NCI-H2107 (cell line): ENCODE data around the gene CSAG3.
"Not testable (repeated sequence)": the region's sequence is repeated elsewhere in the genome, so short reads cannot be mapped to it uniquely, and the experiment has no call there.

Experiments
- DNase-seq: peaks from one replicate; lab custom pipeline; 2025; lab: John Stamatoyannopoulos, UW

CSAG3 gene

GRCh38 chrX:152758918-152759317 lies at the start of gene CSAG3:
Gene CSAG3 (plus strand): TSS chrX:152759218.
- not testable (repeated sequence) for DNase-seq

GRCh38 chrX:152713195-152713594 lies 45.8 kb upstream of the CSAG3 start:
- DNase-seq: not testable (repeated sequence)

GRCh38 chrX:152713815-152714787 lies 44.9 kb upstream of the CSAG3 start, which contains the start of gene MAGEA2B:
Gene MAGEA2B (plus strand): TSS chrX:152714628. CDS start chrX:152717107, 2,479 bp downstream.
- not testable (repeated sequence) for DNase-seq

- no peak for DNase-seq
Measured at GRCh38 chrX:152725409-152725808, 33.6 kb upstream of the CSAG3 start.

GRCh38 chrX:152733261-152733975 lies 25.6 kb upstream of the CSAG3 start, which contains the start of the genes CSAG1 and MAGEA12:
Gene CSAG1 (minus strand): TSS chrX:152733721. CDS start chrX:152732460, 1,261 bp downstream.
Gene MAGEA12 (plus strand): TSS chrX:152733757. CDS start chrX:152736162, 2,405 bp downstream.
- DNase-seq: no peak

GRCh38 chrX:152734143-152734858 lies 24.7 kb upstream of the CSAG3 start:
- DNase-seq: not testable (repeated sequence)

- DNase-seq: no peak
Measured at GRCh38 chrX:152735101-152735500, 23.9 kb upstream of the CSAG3 start.

- DNase-seq: no peak
Measured at GRCh38 chrX:152735860-152736511, 23.0 kb upstream of the CSAG3 start.

- DNase-seq: not testable (repeated sequence)
Measured at GRCh38 chrX:152736528-152736927, 22.5 kb upstream of the CSAG3 start.

GRCh38 chrX:152738560-152738959 lies 20.5 kb upstream of the CSAG3 start:
- no peak for DNase-seq

GRCh38 chrX:152753686-152754650 lies 5.0 kb upstream of the CSAG3 start, which contains the start of gene MAGEA2:
Gene MAGEA2 (minus strand): TSS chrX:152753842. CDS start chrX:152751363, 2,479 bp downstream.
- not testable (repeated sequence) for DNase-seq

GRCh38 chrX:152754871-152755270 lies 4.1 kb upstream of the CSAG3 start:
- not testable (repeated sequence) for DNase-seq

- not testable (repeated sequence) for DNase-seq
Measured at GRCh38 chrX:152759544-152759943, 526 bp downstream of the CSAG3 start.

- not testable (repeated sequence) for DNase-seq
Measured at GRCh38 chrX:152761582-152761981, 2.6 kb downstream of the CSAG3 start.

- not testable (repeated sequence) for DNase-seq
Measured at GRCh38 chrX:152766562-152766961, 7.5 kb downstream of the CSAG3 start.

- DNase-seq: not testable (repeated sequence)
Measured at GRCh38 chrX:152769549-152770289, 10.7 kb downstream of the CSAG3 start, which contains the start of gene MAGEA6. Gene MAGEA6 (minus strand): TSS chrX:152769689. CDS start chrX:152767650, 2,039 bp downstream.

GRCh38 chrX:152787062-152787461 lies 28.0 kb downstream of the CSAG3 start:
- not testable (repeated sequence) for DNase-seq

GRCh38 chrX:152798945-152799344 lies 39.9 kb downstream of the CSAG3 start:
- no peak for DNase-seq

- no peak for DNase-seq
Measured at GRCh38 chrX:152806035-152806434, 47.0 kb downstream of the CSAG3 start.
